HG03060 (cell line): ENCODE measurements around the gene GPC5.
"Not testable (repeated sequence)": the region's sequence is repeated elsewhere in the genome, so short reads cannot be mapped to it uniquely, and the experiment has no call there.

Experiments used
- ATAC-seq: cut with Tn5 transposase; IDR thresholded peaks from one replicate; pipeline ENCODE4 v1.9.1; 2021; ENCODE audit warnings: low read depth, moderate number of reproducible peaks; ENCODE audit not compliant: unreplicated experiment

GPC5 gene

GRCh38 chr13:91368676-91369440 is 29.6 kb upstream of the GPC5 start:
- no peak for ATAC-seq

DNA sequence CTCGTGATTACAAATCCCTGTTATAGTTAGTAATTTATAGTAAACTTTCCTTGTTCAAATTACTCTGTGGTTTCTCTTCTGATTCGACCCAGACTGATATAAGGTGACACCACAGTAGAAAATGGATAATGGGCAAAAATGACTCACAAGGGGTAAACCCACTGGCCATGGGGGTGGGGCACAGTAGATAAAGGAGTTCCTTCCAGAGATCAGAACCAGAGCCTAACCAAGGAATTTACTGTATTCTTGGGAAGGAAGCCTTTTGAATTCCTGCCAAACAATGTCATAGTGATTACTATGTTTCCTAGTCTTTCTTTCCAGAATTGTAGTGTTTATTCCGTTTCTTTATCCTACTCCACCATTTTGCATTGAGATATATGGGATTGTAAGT is 29.0 kb upstream of the GPC5 start:
- no peak for ATAC-seq

DNA sequence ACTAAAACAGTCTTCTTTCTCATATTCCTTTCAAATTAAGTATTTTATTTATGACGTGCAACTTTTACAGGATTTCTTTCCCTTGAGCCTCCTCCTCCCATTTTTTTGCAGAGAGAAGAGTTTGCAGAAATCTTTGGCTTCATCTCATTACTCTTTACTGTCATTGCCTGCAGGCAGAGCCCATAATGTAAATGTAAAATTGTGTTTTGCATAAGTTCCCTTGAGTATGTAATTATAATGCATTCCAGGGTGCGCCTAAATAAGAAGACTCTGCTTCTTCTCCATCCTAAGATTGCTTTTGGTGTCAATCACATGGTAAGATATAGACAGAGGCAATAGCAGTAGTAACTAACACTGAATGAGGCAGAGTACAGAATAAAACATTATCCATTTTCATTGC is 27.9 kb upstream of the GPC5 start:
- no peak for ATAC-seq

- no peak for ATAC-seq
These were observed 25.5 kb upstream of the GPC5 start for GRCh38 chr13:91372911-91373310.

DNA sequence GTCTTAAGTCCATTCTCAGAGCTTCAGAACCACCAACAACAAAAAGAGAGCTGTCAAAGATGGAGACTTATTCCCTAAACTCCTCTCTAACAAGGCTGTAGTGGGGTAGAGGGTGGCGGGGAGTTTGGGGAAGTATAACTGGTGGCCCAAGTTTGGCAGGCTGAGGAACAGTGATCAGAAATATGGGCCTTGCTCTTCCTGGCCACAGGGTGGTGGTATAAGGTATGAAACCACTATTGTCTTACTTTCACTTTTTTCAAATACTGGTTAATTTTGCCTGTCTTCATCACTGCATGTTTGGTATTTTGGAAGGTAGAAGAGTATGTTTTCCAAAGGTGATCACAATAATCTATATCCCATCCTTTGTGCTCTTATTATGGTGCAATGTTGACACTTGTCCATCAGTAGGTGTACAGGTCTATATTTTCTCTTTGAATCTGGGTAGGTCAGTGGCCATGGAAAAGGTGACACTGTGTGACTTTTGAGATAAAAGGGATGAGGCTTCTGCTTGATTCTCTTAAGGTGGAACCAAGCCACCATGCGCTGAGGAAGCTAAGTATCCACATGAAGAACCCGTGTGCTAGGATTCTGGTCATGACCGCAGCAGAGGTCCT is 23.2 kb upstream of the GPC5 start:
- ATAC-seq, result peak; percentile 91

- ATAC-seq, result no peak
These were observed 17.1 kb upstream of the GPC5 start for GRCh38 chr13:91381371-91381770.

GRCh38 chr13:91383836-91384235 is 14.6 kb upstream of the GPC5 start:
- no peak for ATAC-seq

DNA sequence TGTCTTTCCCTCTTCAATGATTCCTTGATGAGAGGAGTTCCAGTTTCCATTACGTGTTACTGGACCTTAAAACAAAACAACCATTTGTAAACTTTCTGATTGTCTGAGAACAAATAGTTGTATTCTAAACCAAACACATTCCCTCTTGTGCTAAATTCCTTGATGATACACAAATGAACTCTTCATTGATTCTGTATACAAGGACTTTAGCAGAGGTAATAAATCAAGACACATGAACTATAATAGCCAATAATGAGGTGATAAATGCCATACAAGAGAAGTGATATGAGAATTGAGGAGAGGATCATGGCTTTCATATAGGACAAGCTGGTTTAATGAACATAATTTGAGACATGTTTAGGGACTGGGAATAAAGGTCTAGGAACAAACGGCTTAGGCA is 13.5 kb upstream of the GPC5 start:
- no peak for ATAC-seq

GRCh38 chr13:91389186-91389585 is 9.2 kb upstream of the GPC5 start:
- no peak for ATAC-seq

DNA sequence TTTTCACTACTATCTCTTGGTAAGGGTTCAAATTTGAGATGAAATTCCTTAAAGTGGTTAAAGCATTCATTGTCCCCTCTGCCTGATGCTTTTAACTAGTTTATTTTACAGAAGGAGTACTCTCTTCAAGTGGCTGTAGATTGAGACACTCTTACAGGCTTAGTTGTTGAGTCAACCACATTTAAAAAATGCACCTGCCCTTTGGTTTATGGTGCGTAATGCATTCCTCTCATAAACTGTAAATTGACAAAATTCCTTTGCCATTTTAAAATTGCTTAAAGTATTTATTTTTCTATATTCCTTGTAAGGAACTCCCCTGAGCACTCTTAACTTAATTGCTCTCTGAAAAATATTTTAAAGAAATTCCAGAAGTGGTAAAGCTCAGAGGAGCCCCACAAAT is 826 bp upstream of the GPC5 start:
- no peak for ATAC-seq

- no peak for ATAC-seq
These were observed 1.0 kb downstream of the GPC5 start for GRCh38 chr13:91399189-91400062.

DNA sequence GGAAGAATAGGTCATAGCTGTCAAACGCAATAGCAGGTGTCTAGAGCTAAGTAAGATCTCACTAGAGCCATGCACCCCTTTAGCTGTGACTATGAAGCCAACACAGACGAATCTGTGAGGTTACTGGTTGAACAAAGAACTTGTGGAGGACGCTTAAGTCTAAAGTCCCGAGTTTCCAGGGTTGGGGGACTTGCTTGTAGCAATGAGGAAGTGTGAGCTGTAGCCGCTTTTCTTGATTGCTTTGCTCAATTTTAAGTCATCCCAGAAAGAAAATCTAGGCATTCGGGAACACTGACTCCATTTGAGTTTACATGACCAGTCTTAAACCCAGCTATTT is 1.6 kb downstream of the GPC5 start:
- no peak for ATAC-seq

DNA sequence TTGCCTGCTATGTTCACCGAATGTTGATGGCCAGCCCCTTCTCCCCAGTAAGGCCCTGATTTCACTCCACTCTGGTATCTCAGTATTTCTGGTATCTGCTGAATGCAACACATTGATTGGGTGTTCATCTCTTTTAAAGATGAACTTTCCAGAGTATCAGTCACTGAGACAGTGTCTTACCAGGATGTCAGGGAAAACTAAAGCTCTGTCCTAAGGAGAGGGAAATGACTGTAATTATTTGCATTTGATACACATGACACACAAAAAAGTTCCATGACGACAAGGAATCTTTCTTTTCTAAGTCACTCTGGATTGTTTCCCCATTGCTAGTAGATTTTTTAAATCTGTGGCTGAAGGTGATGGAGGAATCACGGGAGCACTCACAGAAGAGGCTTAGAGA is 2.2 kb downstream of the GPC5 start:
- ATAC-seq, result no peak

DNA sequence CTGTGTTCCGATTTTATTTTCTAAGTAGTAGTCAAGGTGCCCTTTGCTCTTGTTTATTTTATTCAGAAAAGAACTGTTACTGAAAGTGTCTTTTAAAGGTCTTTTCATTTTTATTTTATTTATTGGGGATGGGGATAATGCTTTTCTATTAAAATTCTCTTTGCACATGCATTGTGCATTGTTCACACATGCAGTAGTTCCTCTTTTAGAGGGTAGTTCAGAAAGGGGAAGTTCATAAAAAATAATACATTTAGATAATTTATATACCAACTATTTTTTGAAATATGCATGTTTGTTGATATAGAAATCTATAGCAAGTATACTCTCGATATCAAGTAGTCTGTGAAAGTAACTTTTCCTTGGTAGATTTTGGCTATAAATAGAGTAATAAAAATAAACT is 3.5 kb downstream of the GPC5 start:
- no peak for ATAC-seq

DNA sequence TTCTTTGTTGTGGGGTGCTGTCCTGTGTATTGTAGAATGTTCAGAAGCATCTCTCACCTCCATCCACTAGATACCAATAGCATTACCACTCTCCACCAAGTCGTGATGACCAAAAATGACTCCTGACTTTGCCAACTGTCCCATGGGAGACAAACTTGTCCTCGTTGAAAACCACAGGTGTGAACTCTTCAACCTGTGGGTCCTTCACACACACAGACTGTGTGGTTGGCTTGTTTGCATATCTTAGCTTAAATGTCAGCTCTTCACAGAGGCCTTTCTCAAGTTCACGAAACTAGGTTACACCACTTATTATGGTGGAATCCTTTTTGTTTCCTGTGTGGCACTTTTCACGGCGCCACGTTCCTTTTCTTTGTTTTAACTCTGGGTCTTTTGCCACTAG is 6.8 kb downstream of the GPC5 start:
- ATAC-seq, result peak; percentile 78

- ATAC-seq, result peak; percentile 38
These were observed 8.2 kb downstream of the GPC5 start for GRCh38 chr13:91406619-91407018.

DNA sequence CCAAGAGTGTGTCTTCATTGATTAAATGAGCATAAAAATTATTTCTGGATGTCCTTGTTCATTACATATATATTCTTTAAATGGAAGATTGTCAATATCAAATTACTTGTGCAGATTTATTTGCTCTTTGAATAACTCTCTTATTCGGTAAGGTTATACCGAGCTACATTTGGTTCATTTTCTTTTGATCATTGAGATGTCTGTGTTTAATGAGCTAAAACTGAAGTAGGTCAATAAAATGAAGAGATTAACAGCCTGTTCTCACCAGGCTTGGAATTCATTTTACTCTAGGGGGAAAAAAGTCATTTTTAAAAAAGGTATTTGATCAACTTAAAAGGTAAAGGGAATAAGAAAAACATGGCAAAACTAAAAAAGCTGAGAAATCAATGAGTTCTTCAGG is 10.6 kb downstream of the GPC5 start:
- ATAC-seq, result no peak

DNA sequence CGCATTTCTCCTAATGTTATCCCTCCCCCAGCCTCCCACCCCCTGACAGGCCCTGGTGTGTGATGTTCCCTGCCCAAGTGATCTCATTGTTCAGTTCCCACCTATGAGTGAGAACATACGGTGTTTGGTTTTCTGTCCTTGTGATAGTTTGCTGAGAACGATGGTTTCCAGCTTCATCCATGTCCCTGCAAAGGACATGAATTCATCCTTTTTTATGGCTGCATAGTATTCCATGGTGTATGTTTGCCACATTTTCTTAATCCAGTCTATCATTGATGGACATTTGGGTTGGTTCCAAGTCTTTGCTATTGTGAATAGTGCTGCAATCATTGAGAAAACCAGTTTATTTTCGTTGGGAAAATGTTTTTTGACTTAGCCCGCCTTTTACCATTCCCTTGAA is 18.2 kb downstream of the GPC5 start:
- ATAC-seq, result not testable (repeated sequence)

DNA sequence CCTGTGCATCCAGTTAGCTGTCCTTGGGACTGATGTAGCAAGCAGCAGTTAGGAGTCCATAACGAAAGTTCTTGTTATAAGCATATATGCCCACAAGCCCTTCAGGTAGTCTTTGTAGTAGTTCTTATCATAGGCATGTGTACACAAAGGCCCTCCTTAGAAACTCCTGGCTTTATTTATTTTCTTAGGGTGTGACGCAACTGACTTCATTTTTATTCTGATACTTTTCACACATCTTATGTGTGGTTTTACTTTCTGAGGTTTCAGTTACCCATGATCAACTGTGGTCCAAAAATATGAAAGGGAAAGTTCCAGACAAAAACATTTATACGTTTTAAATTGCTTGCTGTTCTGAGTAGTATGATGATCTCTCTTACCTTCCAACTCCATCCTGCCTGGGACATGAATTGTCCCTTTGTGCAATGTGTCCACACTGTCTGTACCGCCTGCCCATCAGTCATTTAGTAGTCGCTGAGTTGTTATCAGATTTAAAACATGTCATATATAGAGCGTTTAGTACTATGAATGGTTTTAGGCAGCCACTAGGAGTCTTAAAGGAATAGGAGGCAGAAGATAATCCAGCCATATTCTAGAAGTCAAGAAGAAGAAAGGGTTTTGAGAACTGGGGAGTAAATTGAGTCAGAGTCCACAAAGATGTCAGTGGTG is 19.4 kb downstream of the GPC5 start:
- ATAC-seq, result peak; percentile 43

DNA sequence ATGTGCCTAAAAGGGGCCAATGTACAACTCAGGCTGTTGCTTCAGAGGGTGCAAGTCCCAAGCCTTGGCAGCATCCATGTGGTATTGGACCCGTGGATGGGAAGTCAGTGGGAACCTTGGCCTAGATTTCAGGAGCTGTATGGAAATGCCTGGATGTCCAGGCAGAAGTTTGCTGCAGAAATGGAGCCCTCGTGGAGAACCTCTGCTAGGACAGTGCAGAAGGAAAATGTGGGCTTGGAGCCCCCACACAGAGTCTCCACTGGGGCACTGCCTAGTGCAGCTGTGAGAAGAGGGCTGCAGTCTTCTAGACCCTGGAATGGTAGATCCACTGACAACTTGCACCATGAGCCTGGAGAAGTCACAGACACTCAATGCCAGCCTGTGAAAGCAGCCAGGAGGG is 28.5 kb downstream of the GPC5 start:
- no peak for ATAC-seq

DNA sequence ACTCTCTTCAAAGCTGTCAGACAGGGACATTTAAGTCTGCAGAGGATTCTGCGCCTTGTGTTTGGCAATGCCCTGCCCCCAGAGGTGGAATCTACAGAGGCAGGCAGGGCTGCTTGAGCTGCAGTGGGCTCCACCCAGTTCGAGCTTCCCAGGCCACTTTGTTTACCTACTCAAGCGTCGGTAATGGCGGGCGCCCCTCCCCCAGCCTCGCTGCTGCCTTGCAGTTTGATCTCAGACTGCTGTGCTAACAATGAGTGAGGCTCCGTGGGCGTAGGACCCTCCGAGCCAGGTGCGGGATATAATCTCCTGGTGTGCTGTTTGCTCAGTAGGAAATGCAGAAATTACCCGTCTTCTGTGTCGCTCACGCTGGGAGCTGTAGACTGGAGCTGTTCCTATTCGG is 40.3 kb downstream of the GPC5 start:
- ATAC-seq, result not testable (repeated sequence)
